ENCODE results near the gene ATP5ME.
"Not testable (repeated sequence)": the region's sequence is repeated elsewhere in the genome, so short reads cannot be mapped to it uniquely, and the experiment has no call there.

Gene ATP5ME

DNA sequence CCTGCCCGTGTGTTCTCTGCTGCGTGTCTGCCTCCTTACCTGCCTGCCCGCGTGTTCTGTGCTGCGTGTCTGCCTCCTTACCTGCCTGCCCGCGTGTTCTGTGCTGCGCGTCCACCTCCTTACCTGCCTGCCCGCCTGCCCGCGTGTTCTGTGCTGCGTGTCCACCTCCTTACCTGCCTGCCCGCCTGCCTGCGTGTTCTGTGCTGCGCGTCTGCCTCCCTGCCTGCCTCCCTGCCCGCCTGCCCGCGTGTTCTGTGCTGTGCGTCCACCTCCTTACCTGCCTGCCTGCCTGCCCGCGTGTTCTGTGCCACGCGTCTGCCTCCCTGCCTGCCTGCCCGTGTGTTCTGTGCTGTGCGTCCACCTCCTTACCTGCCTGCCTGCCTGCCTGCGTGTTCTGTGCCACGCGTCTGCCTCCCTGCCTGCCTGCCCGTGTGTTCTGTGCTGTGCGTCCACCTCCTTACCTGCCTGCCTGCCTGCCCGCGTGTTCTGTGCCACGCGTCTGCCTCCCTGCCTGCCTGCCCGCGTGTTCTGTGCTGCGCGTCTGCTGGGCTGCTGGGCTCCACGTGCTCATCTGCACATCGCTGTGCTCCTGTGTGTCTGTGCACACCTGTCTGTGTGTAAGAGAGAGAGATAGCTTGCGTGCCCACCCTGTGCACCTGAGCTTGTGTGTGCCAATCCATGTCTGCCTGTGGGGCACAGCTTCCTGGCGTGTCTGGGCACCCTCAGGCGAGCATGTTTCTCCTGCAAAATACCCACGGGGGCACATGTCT lies 38.8 kb downstream of the ATP5ME start:
- DNase-seq (ENCODE audit: low spot score) = not testable (repeated sequence)

DNA sequence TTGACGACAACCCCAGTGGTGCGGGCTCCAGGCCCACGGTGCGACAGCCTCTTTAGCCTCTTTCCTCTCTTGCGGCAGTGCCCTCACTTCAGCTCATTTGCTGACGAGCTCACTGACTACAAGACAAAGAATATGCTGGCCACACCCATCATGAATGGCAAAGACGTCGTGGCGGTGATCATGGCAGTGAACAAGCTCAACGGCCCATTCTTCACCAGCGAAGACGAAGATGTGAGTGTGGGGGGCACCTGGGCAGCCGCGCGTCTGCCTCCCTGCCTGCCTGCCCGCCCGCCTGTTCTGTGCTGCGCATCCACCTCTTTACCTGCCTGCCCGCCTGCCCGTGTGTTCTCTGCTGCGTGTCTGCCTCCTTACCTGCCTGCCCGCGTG lies 39.5 kb downstream of the ATP5ME start:
- DNase-seq (ENCODE audit: low spot score) = peak; percentile 42

- DNase-seq (ENCODE audit: low spot score) = peak; percentile 48
These were observed 40.0 kb downstream of the ATP5ME start for GRCh38 chr4:633976-634598.

DNA sequence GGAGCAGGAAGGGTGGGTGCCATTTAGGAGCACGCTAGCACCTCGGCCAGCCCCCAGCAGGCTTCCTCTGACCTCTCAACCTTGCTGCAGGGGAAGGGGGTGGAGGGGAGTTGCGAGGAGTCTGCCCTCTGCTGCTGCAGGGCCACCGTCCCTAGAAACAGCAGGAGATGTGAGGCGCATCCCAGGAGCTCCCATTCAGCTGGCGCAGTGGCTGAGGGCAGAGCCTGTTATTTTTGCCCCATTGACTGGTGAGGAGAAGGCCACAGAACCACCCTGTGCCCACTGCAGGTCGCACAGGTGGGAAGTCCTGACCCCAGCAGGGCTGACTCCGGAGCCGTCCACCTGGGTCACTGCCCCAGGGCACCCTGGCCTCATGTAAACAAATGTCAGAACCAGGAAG lies 40.7 kb downstream of the ATP5ME start:
- DNase-seq (ENCODE audit: low spot score) = peak; percentile 34

DNA sequence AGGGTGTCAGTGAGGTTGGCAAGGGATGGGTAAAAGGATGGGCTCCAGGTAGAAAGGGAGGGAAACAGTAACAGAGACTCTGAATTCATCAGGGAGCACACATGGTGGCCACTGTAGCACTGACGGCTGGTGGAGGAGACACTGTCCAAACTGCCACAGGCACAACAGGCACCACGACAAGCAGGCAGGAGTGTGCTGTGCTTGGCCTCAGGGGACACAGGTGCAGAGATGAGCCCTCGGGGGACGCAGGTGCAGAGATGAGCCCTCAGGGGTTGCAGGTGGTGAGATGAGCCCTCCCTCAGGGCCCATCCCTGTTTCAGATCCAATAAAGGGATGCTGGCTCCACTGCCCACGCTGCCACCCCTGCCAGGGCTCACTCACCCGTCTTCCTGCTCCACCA lies 41.1 kb downstream of the ATP5ME start:
- no peak for DNase-seq (ENCODE audit: low spot score)

- DNase-seq (ENCODE audit: low spot score) = peak; percentile 51
These were observed 41.8 kb downstream of the ATP5ME start for GRCh38 chr4:632196-632790.

GRCh38 chr4:630656-631055 lies 43.4 kb downstream of the ATP5ME start:
- peak; percentile 50 for DNase-seq (ENCODE audit: low spot score)

DNA sequence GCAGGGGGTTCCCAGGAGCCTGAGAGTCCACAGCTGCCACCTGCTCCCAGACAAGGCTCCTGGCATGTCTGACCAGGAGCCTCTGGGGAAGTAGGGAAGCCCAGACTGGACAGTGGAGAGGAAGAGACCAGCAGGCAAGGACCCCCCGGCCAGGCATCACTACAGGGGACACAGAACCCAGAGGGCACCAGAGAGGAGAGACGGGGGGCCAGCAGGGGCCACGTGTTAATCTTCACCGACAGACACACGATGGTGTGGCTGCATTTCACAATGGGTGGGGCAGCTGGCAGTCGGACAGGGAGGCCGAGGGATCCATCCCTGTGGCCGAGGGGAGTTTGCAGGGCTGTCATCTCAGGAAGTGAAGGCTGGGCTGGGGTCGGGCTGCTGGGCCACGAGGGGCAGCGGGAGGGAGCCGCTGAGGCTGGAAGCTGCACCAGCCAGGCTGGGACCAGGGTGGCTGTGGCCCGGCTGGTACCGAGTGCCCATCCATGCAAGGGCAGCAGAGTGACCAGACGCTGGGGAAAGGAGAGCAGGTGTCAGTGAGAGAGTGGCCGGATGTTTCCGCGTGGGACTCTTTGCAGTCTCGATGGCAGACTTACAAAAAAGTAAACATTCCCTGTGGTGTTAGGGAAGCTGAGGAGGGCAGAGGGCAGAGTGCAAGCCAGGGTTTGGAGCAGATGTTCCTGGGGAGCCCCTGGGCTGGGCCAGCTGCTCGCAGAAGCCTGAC lies 44.0 kb downstream of the ATP5ME start:
- DNase-seq (ENCODE audit: low spot score) = peak; percentile 56

DNA sequence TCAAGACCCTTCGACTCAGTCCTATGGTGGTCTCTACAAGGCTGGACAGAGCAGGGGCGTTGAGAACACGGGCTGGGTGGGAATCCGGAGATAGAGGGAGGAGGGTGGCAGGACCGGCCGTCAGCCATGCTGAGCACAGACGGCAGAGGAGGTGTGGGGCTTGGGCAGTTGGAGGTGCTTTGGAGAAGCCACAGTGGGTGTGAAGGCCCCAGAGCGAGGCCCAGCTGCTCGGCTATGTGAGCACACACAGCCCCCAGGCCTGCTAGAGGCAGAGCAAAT lies 44.5 kb downstream of the ATP5ME start:
- no peak for DNase-seq (ENCODE audit: low spot score)

GRCh38 chr4:628821-629635 lies 45.0 kb downstream of the ATP5ME start:
- peak; percentile 55 for DNase-seq (ENCODE audit: low spot score)

GRCh38 chr4:628311-628741 lies 45.8 kb downstream of the ATP5ME start:
- DNase-seq (ENCODE audit: low spot score) = peak; percentile 59

DNA sequence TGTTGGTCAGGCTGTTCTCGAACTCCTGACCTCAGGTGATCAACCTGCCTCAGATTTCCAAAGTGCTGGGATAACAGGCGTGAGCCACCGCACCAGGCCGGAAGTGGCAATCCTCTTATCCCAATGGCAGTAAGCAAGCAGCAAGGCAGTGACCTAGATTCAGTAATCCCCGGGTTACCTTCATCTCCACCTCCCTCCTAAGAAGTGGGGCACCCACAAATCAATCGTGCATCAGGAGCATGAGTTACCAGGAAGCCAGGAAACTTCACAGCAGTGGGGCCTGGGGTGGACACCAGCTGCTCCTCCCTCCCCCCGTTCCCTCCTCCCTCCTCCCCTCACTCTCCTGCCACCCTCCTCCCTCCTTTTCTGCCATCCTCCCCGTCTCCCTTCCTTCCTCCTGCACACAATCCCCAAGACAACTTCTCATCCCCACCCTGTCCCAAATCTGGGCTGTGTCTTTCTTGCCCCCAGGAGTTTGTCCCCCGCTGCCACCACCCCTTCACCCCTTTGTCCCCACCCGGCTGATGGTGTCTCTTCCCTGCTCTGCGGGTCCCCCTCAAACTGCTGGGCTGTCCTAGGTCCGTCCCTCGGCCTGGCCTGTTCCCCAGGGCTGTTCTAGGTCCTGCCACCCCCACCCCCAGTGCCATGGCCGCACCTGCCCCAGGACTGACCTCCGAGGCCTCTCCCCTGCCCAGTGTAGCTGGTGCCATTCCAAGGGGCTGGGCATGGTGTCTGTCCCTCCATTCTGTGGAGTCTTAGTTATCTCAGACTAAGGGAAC lies 46.5 kb downstream of the ATP5ME start:
- peak; percentile 60 for DNase-seq (ENCODE audit: low spot score)

DNA sequence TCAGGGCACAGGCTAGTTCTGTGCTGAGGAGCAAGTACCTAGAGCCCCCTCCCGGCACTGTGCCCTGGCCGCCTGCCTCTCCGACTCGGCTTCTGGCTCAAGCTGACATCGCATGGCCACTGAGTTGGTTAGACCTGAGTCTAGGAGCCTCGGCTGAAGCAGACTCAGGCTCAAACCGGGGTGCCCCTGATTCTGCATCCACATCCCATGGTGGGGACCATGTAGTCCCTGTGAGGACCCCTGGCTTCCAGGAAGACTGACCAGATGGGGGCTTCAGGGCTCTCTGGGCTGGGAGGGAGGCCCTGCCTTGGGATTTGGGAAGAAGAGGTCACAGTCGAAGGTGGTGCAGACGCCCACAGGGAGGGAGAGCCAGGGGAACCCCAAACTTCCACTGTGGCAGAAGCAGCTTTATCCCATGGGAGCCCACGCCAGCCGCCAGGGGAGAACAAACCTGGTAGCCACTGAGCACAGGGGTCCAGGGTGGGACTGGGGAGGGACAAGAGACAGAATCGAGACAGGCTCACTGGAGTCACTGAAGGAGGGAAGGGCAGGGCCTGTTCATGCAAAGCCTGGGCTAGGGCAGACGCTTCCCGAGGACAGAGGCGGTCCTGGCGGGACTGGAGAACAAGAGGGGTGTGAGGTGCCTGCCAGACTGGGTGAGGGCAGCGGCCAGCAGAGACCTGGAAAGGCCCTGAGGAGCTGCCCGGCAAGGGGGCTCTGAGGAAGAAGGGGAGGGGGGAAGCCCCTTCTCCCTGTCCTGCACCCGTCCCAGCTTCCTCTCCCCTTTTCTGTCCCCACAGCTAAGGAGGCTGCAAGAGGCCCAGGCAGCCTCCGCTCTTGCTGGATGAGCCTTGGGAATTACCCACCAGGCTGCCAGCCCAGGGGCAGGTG lies 47.6 kb downstream of the ATP5ME start:
- peak; percentile 55 for DNase-seq (ENCODE audit: low spot score)

DNA sequence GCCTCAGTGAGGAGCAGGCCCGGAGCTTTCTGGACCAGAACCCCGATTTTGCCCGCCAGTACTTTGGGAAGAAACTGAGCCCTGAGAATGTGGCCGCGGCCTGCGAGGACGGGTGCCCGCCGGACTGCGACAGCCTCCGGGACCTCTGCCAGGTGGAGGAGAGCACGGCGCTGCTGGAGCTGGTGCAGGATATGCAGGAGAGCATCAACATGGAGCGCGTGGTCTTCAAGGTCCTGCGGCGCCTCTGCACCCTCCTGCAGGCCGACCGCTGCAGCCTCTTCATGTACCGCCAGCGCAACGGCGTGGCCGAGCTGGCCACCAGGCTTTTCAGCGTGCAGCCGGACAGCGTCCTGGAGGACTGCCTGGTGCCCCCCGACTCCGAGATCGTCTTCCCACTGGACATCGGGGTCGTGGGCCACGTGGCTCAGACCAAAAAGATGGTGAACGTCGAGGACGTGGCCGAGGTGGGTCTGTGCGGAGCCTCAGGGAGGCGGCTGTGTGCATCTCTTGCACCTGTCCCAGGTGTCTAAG lies 48.4 kb downstream of the ATP5ME start:
- DNase-seq (ENCODE audit: low spot score) = peak; percentile 53

- DNase-seq (ENCODE audit: low spot score) = no peak
These were observed 49.1 kb downstream of the ATP5ME start, which contains the start of gene PDE6B for GRCh38 chr4:624705-625590. PDE6B (plus strand) TSS chr4:625573; CDS start chr4:625627, 54 bp downstream.

GRCh38 chr4:623914-624566 lies 50.0 kb downstream of the ATP5ME start:
- peak; percentile 28 for DNase-seq (ENCODE audit: low spot score)

DNA sequence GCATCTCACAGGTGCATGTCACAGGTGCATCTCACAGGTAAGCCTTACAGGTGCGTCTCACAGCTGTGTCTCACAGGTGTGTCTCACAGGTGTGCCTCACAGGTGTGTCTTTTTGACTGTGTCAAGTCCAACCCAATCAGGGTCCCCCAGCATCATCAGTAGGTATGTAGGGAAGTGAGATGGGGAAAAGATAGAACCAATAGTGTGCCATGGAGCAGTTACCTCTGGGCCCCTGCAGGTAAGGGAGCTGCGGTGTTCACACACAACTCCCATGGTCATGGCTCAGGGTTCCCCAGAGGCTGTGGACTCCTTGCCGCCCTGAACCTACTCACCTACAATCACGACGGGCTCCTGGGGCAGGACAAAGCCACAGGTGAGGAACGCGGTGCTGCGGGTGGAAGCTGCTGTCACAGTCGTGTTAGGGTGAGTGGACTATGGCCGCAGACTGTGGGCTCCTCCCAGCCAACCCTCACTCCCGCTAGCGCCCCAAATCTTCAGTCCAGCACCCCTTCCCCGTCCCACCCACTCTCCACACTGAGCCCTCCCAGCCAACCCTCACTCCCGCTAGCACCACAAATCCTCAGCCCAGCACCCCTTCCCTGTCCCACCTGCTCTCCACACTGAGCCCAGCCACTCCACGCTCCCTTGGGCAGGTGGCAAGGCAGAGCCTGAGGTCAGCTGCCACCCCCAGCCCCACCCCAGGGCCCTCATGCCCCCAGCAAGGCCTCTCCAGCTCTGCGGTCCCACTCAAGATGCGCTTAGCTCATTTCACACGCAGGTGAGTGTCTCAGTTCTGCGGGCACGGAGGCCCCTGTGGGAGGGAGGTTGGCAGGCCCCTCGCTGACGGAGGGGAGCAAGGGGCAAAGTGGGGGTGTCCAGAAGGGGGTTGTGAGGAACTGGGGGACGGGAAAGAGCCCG lies 50.8 kb downstream of the ATP5ME start:
- DNase-seq (ENCODE audit: low spot score) = peak; percentile 59

All from left forelimb (tissue), 1 donor.